ENCODE measurements around the gene KCNMA1. TPM values are rescaled to one million over a fixed set of nuclear protein-coding genes. Genes with fewer than 3 reads are reported as not detected.

KCNMA1 gene
- total RNA-seq, 1 donor from 2014 or later: 20.6 TPM

GRCh38 chr10:77252380-77253146 is 385.0 kb downstream of the KCNMA1 start:
- DNase-seq (ENCODE audit: low spot score): no peak

GRCh38 chr10:77251297-77252013 is 386.2 kb downstream of the KCNMA1 start:
- DNase-seq (ENCODE audit: low spot score): no peak

GRCh38 chr10:77249901-77250459 is 387.6 kb downstream of the KCNMA1 start:
- no peak for DNase-seq (ENCODE audit: low spot score)

GRCh38 chr10:77248104-77248790 is 389.4 kb downstream of the KCNMA1 start:
- no peak for DNase-seq (ENCODE audit: low spot score)

GRCh38 chr10:77247031-77247990 is 390.3 kb downstream of the KCNMA1 start:
- no peak for DNase-seq (ENCODE audit: low spot score)

GRCh38 chr10:77245953-77246352 is 391.7 kb downstream of the KCNMA1 start:
- no peak for DNase-seq (ENCODE audit: low spot score)

GRCh38 chr10:77244746-77245145 is 392.9 kb downstream of the KCNMA1 start:
- no peak for DNase-seq (ENCODE audit: low spot score)

GRCh38 chr10:77244286-77244685 is 393.3 kb downstream of the KCNMA1 start:
- DNase-seq (ENCODE audit: low spot score): no peak

- no peak for DNase-seq (ENCODE audit: low spot score)
These were observed 396.3 kb downstream of the KCNMA1 start for GRCh38 chr10:77241350-77241725.

GRCh38 chr10:77240706-77241349 is 396.8 kb downstream of the KCNMA1 start:
- DNase-seq (ENCODE audit: low spot score): no peak

- no peak for DNase-seq (ENCODE audit: low spot score)
These were observed 397.5 kb downstream of the KCNMA1 start for GRCh38 chr10:77240041-77240652.

GRCh38 chr10:77237120-77237519 is 400.5 kb downstream of the KCNMA1 start:
- no peak for DNase-seq (ENCODE audit: low spot score)

- no peak for DNase-seq (ENCODE audit: low spot score)
These were observed 400.9 kb downstream of the KCNMA1 start for GRCh38 chr10:77236700-77237099.

GRCh38 chr10:77236029-77236428 is 401.6 kb downstream of the KCNMA1 start:
- no peak for DNase-seq (ENCODE audit: low spot score)

GRCh38 chr10:77234599-77234998 is 403.0 kb downstream of the KCNMA1 start:
- DNase-seq (ENCODE audit: low spot score): no peak

GRCh38 chr10:77233466-77233865 is 404.1 kb downstream of the KCNMA1 start:
- DNase-seq (ENCODE audit: low spot score): no peak

- no peak for DNase-seq (ENCODE audit: low spot score)
These were observed 405.6 kb downstream of the KCNMA1 start for GRCh38 chr10:77231884-77232610.

GRCh38 chr10:77231375-77231774 is 406.2 kb downstream of the KCNMA1 start:
- DNase-seq (ENCODE audit: low spot score): no peak

GRCh38 chr10:77230194-77230593 is 407.4 kb downstream of the KCNMA1 start:
- no peak for DNase-seq (ENCODE audit: low spot score)

All from mesenteric fat pad (tissue), 1 donor.